NCI-H774 (cell line): ENCODE results near the gene PILRA.
"Not testable (repeated sequence)": the region's sequence is repeated elsewhere in the genome, so short reads cannot be mapped to it uniquely, and the experiment has no call there.

Experiments used
- DNase-seq: peaks from one replicate; lab custom pipeline; 2025; lab: John Stamatoyannopoulos, UW

Gene PILRA

GRCh38 chr7:100373261-100373831 lies at the start of gene PILRA:
Gene PILRA, plus strand, starts transcription at chr7:100373487. Its CDS starts 170 bp downstream, at chr7:100373657.
- no peak for DNase-seq

GRCh38 chr7:100324194-100324593 lies 49.1 kb upstream of the PILRA start:
- DNase-seq, result not testable (repeated sequence)

GRCh38 chr7:100325671-100326070 lies 47.6 kb upstream of the PILRA start:
- not testable (repeated sequence) for DNase-seq

GRCh38 chr7:100326914-100327313 lies 46.4 kb upstream of the PILRA start:
- DNase-seq, result not testable (repeated sequence)

DNA sequence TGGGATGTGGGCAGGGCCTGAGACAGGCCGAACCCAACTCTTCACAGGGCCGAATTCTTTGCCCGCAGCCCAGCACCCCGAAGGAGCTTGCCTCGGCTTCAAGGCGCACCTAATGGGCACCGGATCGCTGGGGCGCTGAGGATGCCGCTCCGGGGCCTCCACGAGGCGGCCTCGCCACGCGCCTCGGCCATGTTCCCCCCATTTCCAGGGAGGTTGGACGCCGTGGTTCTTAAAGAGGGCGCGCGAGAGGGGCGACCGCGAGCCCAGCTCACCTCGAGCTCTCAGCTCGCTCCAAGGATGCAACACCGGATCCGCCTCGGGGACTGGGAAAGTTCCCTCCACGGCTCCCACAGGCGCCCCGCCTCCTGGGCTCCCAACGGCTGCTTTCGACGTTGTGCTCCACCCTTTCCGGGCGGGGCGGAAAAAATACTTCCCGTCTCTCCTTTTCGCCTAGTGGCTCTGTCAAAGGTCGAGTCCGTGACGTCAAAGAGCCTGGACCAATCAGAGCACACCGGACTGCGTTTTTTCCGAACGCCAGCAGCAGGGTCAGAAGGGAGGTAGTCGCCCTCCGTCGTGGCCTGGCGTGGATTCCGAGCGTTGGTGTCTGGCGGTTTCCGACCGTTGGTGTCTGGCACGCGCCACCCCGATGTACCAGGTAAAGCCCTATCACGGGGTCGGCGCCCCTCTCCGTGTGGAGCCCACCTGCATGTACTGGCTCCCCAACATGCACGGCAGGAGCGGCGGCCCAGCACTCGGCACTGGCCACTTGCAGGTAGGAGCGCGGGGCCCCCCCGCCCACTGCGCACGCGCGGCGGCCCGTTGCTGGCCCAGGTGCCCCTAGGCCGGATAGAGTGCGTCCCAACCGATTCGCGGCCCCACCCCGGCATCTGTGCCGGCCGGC lies 37.5 kb upstream of the PILRA start:
- DNase-seq, result peak; percentile 87

GRCh38 chr7:100338083-100338696 lies 35.1 kb upstream of the PILRA start:
- not testable (repeated sequence) for DNase-seq

DNA sequence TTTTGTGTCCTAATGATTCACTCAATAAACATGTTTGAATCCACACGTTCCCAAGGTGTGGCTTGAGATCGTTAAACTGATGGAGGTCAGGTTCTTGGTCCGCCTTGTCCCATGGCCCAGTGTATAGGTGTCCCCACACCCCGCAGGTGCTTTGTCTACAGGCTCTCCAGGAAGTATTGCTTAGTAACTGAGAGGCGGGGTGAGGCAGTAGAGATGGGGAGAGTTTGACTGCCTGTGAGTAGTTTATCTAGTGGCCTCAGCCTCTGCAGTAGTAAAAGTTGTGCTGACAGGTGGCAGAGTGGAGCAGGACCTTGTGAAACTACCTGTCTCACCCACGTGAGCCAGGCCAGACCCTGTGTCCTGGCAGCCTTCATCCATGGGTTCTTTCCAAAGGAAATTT lies 32.0 kb upstream of the PILRA start:
- DNase-seq, result not testable (repeated sequence)

DNA sequence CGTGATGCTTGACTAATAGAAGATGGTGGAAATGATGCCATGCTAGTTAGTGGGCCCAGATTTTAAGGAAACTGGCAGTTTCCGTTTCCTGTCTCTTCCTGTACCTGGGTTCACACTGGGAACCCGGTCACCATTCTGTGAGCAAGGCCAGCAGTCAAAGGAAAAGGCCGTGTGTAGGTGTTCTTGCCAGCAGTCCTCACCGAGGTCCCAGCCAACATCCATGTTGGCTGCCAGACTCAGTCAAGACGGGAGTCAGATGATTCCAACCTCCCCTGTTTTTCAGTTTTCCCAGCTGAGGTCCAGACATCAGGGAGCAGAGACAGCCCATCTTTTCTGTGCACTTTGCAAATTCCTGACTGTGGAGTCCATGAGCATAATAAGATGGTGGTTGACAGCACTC lies 30.5 kb upstream of the PILRA start:
- no peak for DNase-seq

DNA sequence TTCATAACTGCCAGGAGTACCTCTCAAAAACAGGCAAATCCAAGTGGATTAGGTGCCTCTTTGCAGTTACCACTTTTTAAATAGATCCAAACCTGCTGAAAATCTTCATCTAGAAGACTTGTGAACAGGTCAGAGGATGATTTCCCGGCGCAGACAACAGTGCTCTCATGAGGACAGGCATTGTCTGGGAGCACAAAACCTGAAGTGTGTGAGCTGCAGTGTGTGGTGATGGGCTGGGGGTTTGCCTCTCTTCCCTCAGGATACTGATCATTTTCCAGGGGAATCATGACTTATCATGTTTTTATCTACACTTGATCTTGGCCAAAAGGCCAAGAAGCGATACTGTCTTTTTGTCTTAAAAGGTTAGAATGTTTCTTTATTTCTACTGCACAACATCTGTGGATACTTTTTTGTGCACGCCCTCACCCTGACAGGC lies 29.1 kb upstream of the PILRA start:
- not testable (repeated sequence) for DNase-seq

GRCh38 chr7:100344560-100345287 lies 28.6 kb upstream of the PILRA start:
- DNase-seq, result not testable (repeated sequence)

- DNase-seq, result peak; percentile 15
Measured at GRCh38 chr7:100345288-100345672, 28.0 kb upstream of the PILRA start.

- no peak for DNase-seq
Measured at GRCh38 chr7:100346921-100347320, 26.4 kb upstream of the PILRA start.

DNA sequence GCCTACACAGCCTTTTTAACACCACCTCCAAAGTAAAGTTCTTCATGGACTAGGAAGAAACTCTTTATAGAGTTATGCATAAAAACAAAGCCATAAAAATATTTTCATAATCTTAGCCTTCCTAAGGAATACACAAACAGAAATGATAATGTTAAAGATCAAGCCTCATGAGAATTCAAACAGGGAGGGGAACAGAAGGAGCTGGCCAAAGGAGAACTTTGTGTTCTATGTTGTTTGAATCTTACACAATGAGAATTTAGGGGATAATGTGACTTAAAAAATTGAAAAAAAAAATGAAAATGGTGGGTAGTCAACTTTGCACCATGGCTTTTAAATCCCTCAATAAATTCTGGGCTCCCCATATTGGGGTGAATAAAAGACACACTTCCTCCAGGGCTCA lies 24.5 kb upstream of the PILRA start:
- DNase-seq, result no peak

DNA sequence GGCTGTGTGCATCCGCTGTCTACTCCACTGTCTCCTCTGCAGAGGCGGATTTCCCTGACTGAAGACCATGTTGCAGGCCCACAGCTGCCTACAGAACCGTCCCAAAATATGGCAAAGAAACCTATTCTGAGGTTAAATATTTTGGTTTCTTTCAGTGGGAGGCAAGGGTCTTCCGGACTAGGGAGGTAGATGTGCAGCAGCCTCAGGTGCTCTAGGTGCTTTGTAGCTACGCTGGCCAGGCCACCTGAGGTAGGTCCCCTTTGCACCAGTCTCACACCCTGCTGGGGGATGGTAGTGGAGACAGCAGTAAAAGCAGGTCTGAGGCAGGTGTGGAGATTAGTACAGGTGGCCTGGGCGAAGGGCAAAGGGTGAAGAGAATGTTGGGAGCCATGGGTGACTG lies 23.5 kb upstream of the PILRA start:
- no peak for DNase-seq

DNA sequence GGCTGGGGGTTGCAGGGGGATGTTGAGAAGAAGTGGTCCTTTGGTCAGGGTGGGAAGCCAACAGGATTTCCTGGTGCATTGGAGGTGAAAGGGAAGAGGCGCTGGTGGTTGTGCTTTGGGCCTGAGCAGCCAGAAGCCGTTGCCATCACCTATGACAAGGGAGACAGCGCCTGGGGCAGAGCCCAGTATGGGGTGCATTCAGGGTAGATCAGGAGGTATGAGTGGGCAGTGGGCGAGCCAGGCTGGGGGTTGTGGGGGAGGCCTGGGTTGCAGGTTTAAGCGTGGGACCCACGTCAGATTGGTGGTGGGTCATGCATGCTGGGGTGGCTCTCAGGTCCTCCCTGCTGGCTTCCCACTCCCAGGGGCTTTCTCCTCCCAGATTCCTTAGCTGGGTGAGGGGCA lies 21.6 kb upstream of the PILRA start:
- no peak for DNase-seq

DNA sequence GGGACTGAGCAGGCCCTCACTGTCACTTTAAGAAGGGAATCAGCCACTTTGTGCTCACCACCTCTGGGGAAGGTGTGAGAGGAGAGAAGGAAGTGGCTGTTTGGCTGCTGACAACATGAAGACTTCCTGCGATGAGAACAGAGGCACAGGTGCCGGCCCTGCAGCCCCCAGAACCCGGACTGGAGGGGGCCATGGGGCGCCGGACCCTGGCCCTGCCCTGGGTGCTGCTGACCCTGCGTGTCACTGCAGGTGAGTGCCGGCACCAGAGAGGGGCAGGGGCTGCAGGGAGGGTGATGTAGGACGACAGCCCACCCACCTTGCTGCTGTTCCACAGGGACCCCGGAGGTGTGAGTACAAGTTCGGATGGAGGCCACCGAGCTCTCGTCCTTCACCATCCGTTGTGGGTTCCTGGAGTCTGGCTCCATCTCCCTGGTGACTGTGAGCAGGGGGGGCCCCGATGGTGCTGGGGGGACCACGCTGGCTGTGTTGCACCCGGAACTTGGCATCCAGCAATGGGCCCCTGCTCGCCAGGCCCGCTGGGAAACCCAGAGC lies 21.0 kb upstream of the PILRA start:
- DNase-seq, result not testable (repeated sequence)

GRCh38 chr7:100352984-100353684 lies 20.2 kb upstream of the PILRA start:
- no peak for DNase-seq

- no peak for DNase-seq
Measured at GRCh38 chr7:100353685-100354330, 19.5 kb upstream of the PILRA start.

- DNase-seq, result no peak
Measured at GRCh38 chr7:100356416-100357068, 16.7 kb upstream of the PILRA start.

DNA sequence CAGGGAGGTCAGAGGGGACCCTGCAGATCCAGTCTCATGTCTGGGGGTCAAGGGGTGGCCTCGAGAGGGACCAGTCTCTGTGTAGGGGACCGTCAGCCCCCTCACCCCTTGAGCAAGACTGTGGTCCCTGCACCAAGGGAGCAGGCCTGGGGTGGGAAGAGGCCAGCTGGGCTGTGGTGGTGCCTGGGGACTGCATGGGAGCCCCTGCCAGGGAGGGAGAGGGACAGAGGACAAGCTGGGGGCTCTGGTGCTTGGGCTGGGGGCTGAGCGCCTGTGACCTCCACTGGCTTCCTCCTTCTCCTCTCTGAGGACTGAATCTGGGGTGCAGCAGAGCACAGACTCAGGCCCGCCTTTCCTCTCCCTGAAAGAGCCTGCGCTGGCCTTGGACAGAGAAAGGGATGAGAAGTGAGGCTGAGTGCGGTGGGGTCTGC lies 16.1 kb upstream of the PILRA start:
- DNase-seq, result no peak
